NCI-H187 treated with DMSO at 0.1 percent for 48 hours (cell line): ENCODE data around the gene RNF135.
"Not testable (repeated sequence)": the region's sequence is repeated elsewhere in the genome, so short reads cannot be mapped to it uniquely, and the experiment has no call there.

Source experiments
- DNase-seq: peaks from one replicate; lab custom pipeline; 2025; lab: John Stamatoyannopoulos, UW

The RNF135 gene

DNA sequence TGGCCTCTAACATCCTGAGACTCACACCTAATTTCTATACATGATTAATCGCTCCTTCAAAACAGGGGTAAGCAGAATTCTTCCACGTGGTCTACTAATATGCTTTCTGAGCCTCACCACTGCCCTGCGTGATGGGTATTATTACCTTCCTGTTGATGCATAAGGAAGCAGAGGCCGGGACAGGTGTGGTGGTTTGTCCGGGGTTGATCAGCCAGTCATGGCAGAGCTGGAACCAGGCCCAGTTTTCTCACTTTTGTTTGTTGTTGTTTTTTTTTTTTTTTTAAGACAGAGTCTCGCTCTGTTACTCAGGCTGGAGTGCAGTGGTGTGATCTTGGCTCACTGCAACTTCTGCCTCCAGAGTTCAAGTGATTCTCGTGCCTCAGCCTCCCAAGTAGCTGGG is 31.2 kb downstream of the RNF135 start:
- DNase-seq, result no peak

DNA sequence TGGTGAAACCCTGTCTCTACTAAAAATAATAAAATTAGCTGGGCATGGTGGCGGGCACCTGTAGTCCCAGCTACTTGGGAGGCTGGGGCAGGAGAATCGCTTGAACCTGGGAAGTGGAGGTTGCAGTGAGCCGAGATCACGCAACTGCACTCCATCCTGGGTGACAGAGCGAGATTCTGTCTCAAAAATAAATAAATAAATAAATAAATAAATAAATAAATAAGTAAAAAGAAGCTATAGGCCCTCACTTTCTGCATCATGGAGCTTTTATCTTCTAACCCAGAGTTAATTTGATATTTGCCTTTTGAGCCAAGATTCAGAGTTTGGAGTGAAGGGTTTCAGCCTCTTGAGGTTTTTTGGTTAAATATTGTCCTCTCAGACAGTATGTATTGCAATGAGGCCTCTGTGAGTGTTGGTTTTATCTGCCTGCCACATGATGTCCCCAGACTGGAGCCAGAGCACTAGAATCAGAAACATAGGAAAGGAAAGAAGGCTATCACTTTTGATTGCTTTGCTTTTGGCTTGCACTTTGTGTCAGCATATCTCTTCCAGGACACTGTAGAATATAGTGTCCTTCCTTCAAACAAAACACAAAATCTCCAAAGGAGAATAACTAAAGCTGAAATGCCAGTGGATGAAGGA is 32.5 kb downstream of the RNF135 start:
- DNase-seq, result no peak

DNA sequence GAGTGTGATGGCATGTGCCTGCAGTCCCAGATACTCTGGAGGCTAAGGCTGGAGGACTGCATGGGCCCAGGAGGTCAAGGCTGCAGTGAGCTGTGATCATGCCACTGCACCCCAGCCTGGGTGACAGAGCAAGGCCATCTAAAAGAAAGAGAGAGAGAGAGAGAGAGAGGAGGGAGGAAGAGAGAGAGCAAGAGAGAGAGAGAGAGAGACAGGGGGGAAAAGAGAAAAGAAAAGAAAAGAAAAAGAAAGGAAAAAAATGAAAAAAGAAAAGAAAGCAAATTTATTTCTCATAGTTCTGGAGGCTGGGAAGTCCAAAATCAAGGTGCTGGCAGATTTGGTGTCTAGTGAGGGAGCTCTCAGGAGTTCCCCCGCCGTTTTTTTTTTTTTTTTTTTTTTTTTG is 33.3 kb downstream of the RNF135 start:
- DNase-seq, result no peak

- no peak for DNase-seq
Observed at GRCh38 chr17:31007695-31008373, 37.0 kb downstream of the RNF135 start.

DNA sequence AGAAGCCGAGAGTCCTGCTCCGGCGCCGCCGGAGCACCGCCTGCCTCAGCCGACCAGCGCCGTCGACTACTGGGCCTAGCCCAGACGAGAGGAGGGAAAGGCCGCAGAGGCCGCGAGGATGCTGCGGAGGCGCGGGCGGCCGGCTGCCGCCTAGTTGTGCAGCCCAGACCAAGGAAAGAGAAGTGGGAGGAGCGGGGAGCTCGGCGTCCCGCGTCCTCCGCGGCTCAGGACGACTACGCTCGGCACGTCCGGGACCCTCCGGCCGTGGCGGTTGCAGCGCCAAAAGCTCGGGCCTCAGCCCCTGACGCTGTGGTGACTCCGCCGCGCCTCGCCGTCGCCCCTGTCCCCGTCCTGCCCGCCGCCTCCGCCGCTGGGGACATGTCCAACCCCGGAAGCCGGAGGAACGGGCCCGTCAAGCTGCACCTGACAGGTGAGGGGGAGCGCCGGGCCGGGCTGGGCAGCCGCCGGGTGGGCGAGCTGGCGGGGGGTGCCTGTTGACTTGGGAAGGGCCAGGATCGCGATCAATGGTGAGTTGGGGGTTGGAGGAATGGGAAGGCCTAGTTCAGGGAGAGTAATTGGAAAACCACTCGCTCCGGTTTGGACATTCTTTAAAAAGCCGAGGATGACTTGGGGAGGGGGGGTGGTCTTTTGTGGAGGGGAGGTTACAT is 37.7 kb downstream of the RNF135 start:
- no peak for DNase-seq

DNA sequence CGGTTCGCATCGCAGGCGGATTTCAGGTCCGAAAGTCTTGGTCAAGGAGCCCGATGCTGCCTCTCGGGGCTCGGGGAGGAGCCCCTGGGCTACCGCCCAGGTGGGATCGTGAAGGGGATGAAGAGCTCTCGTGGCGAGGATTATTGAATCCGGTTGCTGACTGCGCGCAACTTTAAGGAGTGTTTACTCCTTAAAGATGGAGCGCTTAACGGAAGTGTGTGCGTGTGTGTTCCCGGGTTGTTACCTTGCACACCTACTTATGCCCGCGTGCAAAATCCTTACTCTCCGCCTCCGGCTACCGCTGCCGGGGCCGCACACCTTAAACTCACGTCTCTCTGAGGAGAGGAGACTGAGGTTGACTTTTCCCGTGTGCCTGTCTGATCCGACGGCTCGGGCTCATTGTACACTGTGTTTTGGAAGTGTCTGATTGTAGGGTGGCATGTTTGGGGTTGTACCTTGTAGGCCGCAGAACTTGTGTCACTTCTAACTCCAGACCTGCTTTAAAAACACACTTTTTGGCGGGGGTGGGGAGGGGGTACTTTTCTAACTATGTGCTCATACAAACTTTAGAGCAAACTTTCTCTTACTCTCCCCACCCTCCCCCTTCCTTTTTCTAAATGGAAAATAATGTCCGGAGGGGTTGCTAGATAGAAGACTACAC is 38.3 kb downstream of the RNF135 start:
- not testable (repeated sequence) for DNase-seq

GRCh38 chr17:31010014-31010413 is 39.2 kb downstream of the RNF135 start:
- DNase-seq, result not testable (repeated sequence)

DNA sequence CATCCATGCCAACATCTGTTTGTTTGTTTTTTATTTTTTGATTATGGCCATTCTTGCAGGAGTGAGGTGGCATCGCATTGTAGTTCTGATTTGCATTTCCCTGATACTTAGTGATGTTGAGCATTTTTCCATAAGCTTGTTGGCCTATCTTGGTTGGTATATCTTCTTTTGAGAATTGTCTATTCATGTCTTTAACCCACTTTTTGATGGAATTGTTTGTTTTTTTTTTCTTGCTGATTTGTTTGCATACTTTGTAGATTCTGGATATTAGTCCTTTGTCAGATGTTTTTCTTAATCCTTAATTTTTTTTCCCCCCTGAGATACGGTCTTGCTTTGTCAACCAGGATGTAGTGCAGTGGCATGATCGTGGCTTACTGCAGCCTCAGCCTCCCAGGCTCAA is 43.0 kb downstream of the RNF135 start:
- DNase-seq, result no peak

GRCh38 chr17:31015639-31016038 is 44.8 kb downstream of the RNF135 start:
- no peak for DNase-seq

DNA sequence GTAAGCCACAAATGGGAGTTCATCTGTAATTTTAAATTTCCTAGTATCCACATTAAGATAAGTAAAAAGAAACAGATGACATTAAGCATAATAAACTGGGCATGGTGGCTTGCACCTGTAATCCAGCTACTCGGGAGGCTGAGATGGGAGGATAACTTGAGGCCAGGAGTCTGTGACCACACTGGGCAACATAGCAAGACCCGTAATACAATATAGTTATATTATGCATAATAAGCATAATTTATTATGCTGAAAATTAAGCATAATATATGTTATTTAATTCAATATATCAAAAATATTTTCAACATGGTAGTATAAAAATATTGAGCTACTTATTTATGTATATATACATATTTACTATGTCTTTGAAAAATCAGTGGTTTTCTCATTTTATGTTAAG is 48.2 kb downstream of the RNF135 start:
- DNase-seq, result no peak

GRCh38 chr17:31023171-31023570 is 52.3 kb downstream of the RNF135 start:
- not testable (repeated sequence) for DNase-seq

DNA sequence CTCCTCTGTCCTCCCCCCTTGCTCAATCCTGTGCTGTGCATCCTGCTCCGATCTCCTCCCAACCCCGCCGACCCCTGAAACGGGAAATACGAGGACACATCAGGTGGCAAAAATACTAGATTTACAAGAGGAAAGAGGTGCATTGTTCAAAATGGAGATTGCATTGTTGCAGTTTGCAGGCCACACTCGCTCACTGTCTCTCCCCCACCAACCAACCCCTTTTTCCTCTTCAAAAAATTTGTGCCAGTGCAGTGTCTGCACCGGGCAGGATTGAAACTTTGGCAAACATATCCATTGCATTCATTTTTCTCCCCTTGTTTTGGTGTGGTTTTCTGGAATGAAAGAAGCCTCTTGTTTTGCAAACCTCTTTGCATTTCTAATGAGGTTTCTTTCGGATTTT is 61.0 kb downstream of the RNF135 start:
- DNase-seq, result no peak

GRCh38 chr17:31035611-31036010 is 64.8 kb downstream of the RNF135 start:
- not testable (repeated sequence) for DNase-seq

GRCh38 chr17:31040837-31041236 is 70.0 kb downstream of the RNF135 start:
- DNase-seq, result not testable (repeated sequence)

- not testable (repeated sequence) for DNase-seq
Observed at GRCh38 chr17:31042378-31042777, 71.5 kb downstream of the RNF135 start.

- DNase-seq, result not testable (repeated sequence)
Observed at GRCh38 chr17:31046856-31047425, 76.1 kb downstream of the RNF135 start.

DNA sequence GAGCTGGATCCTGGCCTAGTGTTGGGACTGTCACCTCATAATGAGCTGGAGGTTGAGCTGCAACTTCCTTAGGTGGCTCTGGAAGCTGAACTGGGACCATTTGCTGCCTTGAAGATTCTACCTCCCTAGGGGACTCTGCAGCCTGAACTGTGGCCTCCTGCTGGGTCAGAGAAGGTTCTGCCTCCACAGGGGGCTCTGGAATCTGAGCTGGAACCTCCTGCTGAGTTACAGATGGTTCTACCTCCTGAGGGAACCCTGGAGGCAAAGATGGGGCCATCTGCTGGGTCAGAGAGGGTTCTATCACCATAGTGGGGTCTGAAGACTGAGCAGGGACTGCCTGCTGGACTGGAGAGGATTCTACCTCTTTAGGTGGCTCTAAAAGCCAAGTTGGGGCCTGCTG is 77.3 kb downstream of the RNF135 start:
- no peak for DNase-seq

DNA sequence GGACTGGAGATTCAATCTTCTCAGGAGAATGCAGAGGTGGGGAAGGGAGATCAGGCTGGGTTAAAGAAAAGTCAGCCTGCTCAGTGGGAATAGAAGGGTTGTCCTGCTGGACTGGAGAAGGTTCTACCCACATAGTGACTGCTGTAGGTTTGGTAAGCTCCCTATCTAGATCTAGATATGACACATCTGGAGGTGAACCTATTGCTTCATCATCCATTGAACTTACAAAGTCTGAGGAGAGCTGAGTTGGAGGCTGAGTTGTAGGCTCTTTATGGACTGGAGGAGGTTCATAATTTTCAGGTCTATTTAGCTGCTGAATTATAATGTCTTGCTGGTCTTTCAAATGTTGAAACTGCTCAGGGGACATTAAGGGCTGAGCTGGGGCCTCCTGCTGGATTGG is 77.9 kb downstream of the RNF135 start:
- no peak for DNase-seq
